Tibial nerve (tissue), 4 donors: Measurements from ENCODE around the gene ASB13.

ENCODE experiments used
- EP300 ChIP-seq, 2 donors: sonication (generic); formaldehyde crosslinking; IDR thresholded peaks; one replicate each; pipeline ENCODE4 v1.6.1; 2017; ENCODE audit warnings: antibody characterized with exemption in 2 of 2, mild to moderate bottlenecking in 1 of 2
- POLR2A ChIP-seq, 2 donors: fragments of 450-650 bp; IDR thresholded peaks; one replicate each; pipeline ENCODE4 v1.6.1; 2017; ENCODE audit warnings: antibody characterized with exemption in 2 of 2, mild to moderate bottlenecking in 2 of 2, moderate library complexity in 2 of 2
- TF ChIP-seq, protein P1 (sequence below), 5 experiments: fragments of 200-600 bp in 3 of 5; fragments of 450-650 bp in 2 of 5; sonication (generic) in 3 of 5; IDR thresholded peaks; one replicate each; pipeline ENCODE4 v1.5.1; 2016 to 2019; ENCODE audit warnings: antibody characterized with exemption in 5 of 5, mild to moderate bottlenecking in 3 of 5, moderate library complexity in 2 of 5

DNA sequence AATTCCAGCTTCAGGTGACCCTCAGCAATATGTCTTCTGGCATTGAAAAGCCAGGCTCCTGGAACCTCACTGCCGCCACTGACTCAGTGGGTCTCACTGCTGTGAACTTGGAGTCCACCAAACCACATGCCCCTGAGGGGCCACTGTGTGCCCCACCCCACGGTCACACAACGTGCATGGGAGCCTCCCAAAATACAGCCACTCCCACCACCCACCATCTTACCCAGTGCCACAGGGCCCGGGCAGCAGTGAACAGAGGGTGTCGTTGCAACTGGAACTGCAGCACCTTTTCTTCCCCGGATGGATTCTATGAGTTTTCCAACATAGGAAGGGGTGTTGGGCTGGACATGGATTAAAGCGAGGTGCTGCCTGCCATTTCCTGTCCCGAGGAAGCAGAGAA lies 60.1 kb downstream of the ASB13 start:
- TF ChIP-seq POLR2A (IDR thresholded peaks at IDR 0.05) (no peak), EP300 (IDR thresholded peaks at IDR 0.05) (no peak)
- TF ChIP-seq, protein P1, sequence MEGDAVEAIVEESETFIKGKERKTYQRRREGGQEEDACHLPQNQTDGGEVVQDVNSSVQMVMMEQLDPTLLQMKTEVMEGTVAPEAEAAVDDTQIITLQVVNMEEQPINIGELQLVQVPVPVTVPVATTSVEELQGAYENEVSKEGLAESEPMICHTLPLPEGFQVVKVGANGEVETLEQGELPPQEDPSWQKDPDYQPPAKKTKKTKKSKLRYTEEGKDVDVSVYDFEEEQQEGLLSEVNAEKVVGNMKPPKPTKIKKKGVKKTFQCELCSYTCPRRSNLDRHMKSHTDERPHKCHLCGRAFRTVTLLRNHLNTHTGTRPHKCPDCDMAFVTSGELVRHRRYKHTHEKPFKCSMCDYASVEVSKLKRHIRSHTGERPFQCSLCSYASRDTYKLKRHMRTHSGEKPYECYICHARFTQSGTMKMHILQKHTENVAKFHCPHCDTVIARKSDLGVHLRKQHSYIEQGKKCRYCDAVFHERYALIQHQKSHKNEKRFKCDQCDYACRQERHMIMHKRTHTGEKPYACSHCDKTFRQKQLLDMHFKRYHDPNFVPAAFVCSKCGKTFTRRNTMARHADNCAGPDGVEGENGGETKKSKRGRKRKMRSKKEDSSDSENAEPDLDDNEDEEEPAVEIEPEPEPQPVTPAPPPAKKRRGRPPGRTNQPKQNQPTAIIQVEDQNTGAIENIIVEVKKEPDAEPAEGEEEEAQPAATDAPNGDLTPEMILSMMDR (IDR thresholded peaks at IDR 0.05) = no peak
